GM18519 (cell line): ENCODE measurements around the gene ZWILCH.
"Not testable (repeated sequence)": the region's sequence is repeated elsewhere in the genome, so short reads cannot be mapped to it uniquely, and the experiment has no call there.

Experiments used
- ATAC-seq: cut with Tn5 transposase; IDR thresholded peaks from one replicate; pipeline ENCODE4 v1.9.1; 2021; ENCODE audit warnings: mild to moderate bottlenecking, moderate library complexity; ENCODE audit not compliant: unreplicated experiment, low FRiP score

Gene ZWILCH

DNA sequence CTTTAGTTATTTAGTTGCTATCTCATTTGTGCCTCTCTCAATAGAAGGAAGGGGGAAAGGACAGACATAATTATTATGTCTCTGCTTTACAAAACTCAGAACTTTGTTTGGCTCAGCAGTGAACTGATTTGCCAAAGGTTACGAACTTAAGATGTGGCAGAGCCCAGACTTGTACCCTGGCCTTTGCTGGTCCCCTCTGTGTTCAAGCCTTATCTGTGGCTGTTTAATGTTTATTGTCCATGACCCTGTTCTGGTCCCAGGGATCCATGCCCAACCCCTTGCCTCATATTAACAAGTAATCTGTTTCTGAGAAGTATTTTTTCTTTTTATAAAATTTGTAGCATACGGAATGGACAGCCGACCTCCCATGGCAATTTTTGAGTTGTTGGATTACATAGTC, 18.2 kb upstream of the ZWILCH start:
- ATAC-seq: no peak

- ATAC-seq: no peak
Observed at GRCh38 chr15:66488525-66488924, 16.6 kb upstream of the ZWILCH start.

DNA sequence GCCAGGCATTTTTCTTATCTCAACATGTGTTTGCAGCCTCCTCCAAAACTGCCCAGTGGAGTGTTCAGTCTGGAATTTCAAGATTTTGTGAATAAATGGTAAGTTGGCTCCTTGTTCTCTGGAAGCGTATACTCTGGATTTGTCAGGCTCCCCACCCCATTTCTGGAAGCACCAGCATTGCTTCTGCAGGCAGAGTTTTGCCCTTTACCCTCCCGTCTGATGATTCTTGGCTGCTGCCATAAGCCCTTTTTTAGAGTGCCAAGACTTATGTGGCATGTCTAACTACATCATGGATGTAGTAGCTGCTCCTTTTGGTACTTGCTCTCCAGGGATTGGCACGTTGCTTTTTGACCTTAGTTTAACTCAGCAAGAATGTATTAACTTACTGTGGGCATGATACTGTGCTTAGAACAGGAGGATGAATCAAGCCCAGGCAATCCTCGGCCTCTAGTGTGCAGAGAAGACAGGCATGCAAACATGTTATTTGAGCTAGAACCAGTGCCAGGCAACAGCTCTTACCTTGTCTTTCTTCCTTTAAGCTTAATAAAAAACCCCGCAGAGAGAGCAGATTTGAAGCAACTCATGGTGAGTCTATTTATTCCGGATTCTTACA, 15.8 kb upstream of the ZWILCH start:
- no peak for ATAC-seq

DNA sequence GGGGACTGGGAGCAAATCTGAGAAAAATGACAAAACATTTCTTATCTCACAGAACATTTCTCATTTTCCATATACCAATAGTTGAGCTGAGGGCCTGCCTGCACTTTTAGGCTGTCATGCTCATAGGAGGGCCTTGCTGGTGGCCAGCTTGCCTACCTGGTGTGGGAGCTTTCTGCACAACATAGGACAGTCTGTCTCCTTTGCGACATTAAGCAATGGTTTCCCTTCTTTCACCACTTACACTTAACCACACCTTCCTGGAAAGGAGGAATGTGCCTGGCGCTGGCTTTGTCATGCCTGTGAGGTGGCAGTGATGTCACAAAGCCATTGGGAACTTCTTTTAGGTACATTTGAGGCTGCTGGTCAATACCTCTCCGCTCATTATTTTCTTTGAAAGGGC, 13.3 kb upstream of the ZWILCH start:
- no peak for ATAC-seq

DNA sequence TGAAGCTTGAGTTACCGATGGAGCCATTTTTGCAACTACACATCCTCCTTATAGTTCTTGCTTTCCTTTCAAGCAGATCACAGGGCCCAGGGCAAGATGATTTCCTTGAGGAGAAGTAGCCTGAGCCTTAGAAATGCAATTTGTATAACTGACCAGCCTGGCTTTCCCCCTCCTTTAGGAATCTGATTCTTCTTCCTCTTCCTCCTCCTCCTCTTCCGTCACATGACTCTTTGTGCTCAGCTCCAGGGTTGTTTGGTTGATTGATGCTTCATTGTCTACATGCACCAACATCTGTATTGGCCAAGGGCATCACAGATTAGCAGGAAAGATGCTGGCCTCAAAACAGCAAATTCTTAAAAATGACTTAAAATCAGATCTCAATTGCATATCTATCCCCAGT, 10.9 kb upstream of the ZWILCH start:
- ATAC-seq: no peak

- peak; percentile 5 for ATAC-seq
Observed at GRCh38 chr15:66496951-66497501, 8.1 kb upstream of the ZWILCH start.

DNA sequence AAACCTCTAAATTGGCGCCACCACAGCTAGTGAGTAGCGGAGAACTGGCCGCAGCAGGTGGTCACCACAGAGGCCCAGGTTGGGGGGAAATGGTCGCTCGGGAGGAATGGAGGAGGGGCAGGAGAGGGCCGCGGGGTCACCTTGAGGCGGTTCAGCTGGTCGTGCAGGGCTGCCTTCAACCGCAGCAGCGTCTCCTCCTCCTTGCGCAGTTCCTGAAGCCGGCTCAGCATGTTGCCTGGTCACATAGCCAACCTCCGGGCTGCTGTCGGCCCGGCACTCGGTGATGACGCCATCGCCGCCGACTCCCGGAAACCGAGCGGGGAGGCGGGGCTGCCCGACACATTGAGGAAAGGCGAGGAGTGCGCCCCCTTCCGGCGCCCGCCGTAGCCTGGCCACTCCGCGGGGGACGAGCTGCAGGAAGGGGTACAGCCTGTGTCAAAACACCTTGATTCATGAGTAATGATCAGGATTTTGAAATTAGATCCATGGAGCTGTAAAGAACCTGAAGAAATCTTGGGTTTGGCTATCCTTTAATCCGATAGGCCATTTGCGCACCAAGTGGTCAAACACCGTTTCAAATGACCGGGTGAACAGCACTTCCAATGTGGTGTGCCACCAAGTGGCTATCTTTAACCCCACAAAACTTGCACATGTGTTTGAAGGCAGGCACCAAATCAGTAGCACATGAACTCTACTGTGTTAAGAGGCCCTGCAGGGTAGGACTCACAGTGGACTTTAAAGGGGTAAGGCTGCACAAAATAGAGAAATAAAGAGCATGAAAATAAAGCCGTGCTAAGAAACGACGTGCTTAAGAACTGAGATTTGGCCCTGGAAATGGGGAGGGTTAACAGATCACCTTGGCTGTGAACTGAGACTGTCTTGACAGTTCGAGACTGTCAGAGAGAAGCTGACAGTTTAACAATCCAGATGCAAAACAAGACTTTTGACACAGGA, 7.3 kb upstream of the ZWILCH start, which contains the start of gene SNAPC5:
Gene SNAPC5, minus strand, starts transcription at position 261 of the 954 bp plus-strand sequence. Its CDS starts 31 bp downstream, at position 230.
- peak; percentile 65 for ATAC-seq

DNA sequence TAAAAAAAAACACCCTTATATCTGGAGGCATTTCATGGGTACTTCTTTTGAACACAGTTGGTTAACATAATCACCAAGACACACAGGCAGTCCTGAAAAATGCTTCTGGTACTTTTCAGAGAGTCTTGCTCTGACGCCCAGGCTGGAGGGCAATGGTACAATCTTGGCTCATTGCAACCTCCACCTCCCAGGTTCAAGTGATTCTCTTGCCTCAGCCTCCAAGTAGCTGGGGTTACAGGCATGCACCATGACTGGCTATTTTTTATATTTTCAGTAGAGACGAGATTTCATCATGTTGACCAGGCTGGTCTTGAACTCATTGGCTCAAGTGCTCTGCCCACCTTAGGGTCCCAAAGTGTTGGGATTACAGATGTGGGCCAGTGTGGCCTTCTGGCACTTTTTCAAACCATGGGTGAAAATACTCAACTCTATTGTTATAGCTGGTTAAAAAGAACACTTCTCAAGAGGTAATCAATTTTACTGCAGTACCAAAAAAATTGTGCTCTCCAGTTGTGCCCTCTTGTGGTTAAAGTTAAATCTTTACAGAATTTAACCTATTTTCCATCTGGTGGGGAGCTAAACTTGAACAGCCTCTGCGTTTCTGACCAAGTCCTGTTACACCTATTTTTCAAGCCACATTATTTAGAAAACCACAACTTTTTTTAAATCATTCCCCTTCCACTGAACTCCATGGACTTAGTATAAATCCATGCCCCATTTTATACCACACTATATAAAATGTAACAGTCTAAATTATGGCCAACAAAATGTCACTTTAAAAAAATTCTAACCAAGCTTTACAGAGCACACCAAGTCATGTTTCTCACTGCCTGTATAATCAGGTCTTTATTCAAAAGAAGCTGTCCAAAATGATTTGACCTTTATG, 6.4 kb upstream of the ZWILCH start:
- no peak for ATAC-seq

GRCh38 chr15:66500346-66500745, 4.8 kb upstream of the ZWILCH start:
- not testable (repeated sequence) for ATAC-seq

- ATAC-seq: no peak
Observed at GRCh38 chr15:66502491-66502890, 2.6 kb upstream of the ZWILCH start.

DNA sequence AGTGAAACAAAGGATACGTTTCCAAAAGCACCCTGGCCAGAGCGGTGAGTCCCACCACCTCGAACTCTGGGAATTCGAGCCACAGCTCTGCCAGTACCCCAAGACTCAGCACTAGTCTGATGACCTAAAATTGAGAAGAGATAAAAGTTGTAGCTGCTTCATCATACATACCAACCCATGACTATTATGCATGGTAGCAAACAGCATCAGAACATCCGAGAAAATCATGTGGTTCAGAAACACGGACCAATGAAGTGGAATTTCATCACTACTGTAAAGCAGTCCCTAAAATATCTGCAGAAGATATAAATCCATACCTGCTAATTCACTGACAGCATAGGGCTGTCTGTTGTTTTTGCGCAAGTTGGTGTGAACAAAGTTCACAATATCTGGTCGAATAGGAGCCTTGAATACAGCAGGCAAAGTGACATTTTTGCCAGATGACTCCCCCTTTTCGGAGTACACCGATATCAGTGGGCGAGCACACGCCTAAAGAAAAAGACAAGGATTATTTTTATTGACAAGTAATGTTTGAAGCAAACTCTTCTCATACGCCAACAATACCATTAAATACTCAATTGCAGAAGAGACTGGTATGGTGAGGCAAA, 2.0 kb upstream of the ZWILCH start:
- not testable (repeated sequence) for ATAC-seq

DNA sequence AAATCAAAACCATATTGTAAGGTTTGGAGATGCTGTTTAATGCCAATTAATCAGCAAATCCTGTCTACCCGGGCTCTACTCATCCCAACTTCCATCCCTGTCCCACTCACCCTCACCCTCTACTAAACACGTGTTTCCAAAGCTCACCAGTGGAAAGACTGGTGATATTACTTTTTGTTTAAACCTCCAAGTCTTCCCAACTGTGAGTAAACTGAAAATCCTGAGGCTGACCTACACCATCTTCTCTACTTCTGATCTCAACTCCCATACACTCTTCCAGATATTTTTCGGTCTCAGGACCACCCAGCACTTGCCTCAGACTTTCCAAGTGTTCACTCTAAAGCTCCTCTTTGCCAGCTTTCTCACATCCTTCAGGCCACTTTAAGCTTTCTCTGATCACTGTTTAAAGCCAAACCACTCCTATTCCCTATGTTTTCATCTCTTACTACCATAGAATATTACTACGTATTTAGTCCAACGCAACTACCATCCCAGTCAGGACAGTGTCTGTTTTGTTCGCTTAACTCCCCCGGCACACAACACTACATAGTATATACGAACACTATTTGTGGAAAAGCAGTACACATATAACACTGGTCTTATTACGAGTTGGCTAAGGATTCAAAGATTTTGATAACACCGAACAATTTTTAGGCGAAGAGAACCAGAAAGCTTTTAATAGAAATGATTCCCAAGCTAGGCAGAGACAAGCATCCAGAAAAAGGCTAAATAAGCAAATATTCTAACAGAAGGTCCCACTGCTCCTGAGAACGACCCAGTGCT, 1.2 kb upstream of the ZWILCH start:
- no peak for ATAC-seq

DNA sequence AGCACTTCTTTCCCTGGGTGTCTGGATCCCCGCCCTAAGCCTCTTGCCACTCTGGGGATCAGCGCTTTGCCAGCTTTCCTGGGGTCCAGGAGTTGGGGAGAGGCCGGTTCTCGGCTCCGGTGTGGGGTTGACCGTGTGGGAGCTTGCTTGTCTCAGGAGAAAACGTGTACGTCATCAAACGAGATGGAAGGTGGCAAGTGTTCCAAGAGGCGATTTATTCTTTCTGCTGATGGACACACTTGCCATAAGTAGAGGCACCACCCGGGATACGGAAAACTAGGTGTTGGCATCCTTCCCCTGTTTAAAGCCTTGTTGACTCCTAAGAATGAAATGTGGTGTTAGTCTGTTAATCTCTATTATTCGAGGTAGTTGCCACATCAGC, 295 bp downstream of the ZWILCH start:
- no peak for ATAC-seq

GRCh38 chr15:66505818-66506217, 692 bp downstream of the ZWILCH start:
- no peak for ATAC-seq

DNA sequence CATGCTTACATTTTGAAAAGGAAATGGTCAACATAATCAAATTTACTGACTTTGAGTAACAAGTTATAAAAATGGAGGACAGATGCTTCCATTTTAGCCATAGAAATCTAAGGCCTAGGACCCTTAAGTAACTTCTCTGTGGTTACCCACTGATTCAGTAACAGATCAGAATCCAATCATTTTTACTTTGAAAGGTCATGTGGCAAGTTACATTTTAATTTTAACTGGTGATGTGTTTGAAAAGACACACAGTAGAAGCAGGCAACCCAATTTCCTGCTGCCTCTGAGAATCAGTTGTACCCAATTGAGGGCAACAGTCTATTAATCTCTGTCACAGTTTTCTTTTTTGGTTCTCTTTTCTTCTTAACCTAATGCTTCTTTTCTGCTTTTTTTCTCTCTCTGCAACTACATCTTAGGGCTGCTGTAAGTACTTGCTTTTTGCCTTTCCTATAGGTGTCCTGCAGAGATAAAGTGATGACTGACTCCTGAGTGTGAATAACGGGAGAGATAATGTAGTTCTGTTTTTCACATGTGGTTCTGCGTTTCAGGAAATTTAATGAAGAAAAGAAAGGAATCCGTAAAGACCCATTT, 3.3 kb downstream of the ZWILCH start:
- no peak for ATAC-seq

DNA sequence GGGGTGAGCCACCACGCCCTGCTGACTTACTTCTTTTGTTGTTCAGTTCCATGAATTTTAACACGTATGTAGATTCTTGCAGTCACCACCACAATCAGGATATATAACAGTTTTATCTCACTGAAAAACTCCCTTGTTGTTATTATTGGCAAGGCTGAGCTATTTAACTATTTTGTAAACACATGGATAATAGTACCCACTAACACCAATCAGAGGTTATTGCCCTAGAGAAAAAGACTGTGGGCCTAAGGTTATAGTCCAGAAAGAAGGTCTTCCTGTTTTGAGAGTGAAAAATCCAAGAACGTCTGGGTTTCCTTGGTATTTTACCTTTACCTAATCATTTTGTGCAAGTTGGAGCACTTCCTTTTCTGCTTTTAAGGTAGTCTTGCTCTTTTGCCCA, 9.5 kb downstream of the ZWILCH start:
- no peak for ATAC-seq

GRCh38 chr15:66515901-66516322, 10.8 kb downstream of the ZWILCH start:
- no peak for ATAC-seq

DNA sequence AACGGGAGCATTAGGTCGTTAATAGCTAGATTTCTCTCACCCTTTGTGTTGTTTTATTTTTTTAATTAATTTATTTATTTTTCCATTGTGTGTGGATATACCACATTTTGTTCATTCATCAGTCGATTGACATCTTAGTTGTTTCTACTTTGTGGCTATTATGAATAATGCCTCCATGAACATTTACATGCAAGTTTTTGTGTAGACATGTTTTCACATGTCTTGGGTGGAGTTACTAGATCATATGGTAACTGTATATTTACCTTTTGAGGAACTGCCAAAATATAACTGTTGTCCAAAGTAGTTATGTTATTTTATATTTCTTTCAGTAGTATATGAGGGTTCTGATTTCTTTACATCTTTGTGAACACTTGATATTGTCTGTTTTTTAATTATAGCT, 18.8 kb downstream of the ZWILCH start:
- no peak for ATAC-seq

DNA sequence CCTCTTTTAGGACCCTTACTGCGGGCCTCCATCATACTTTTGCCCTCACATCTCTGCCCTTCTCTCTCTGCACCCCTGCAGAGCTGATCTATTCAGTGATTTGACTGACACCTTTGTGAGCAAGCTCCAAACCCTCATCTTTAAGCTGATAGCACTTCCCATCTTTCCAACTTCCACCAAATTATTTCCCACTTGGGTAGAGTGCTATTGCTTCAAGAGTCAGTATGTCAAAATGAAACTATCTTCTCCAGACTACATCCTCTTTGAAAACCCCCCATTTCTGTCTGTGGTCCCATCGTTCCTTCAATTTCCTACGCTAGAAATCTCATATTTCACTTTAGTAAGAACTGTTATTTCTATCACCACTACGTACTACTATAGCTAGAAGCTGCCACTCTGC, 19.7 kb downstream of the ZWILCH start:
- ATAC-seq: no peak
